Spleen (tissue), 11 donors: Measurements from ENCODE around the gene TSNAX. TPM values are rescaled to one million over a fixed set of nuclear protein-coding genes. Genes with fewer than 3 reads are reported as not detected.
"Not testable (repeated sequence)": the region's sequence is repeated elsewhere in the genome, so short reads cannot be mapped to it uniquely, and the experiment has no call there.

ENCODE experiments used
- DNase-seq: peaks from one replicate; pipeline ENCODE4 v3.0.0-alpha.2; 2020
- H3K27ac ChIP-seq, 8 donors: fragments of 200-600 bp; sonication (generic) in 7 of 8; 1 replicate in 4 of 8; 2 replicates in 4 of 8; pipeline versions ENCODE4 v1.5.0 to v1.8.0; 2016 to 2021; ENCODE audit warnings: inconsistent platforms in 4 of 8, mild to moderate bottlenecking in 4 of 8, moderate library complexity in 1 of 8
- H3K27me3 ChIP-seq, 7 donors: fragments of 200-600 bp; sonication (generic) in 6 of 7; replicated peaks in 1 of 7; 1 replicate in 4 of 7; 2 replicates in 3 of 7; pipeline versions ENCODE4 v1.5.0 to v1.8.0; 2016 to 2021; ENCODE audit warnings: inconsistent platforms in 3 of 7, mild to moderate bottlenecking in 1 of 7
- H3K36me3 ChIP-seq, 6 donors: fragments of 200-600 bp; sonication (generic) in 5 of 6; 1 replicate in 4 of 6; 2 replicates in 2 of 6; pipeline versions ENCODE4 v1.5.0 to v1.8.0; 2016 to 2021; ENCODE audit warnings: inconsistent platforms in 2 of 6
- H3K4me1 ChIP-seq, 6 donors: fragments of 200-600 bp; sonication (generic) in 5 of 6; 1 replicate in 3 of 6; 2 replicates in 3 of 6; pipeline versions ENCODE4 v1.5.0 to v1.8.0; 2016 to 2021; ENCODE audit warnings: inconsistent platforms in 3 of 6
- H3K4me3 ChIP-seq, 8 donors: fragments of 200-600 bp; sonication (generic) in 7 of 8; 1 replicate in 4 of 8; 2 replicates in 4 of 8; pipeline versions ENCODE4 v1.5.0 to v1.8.0; 2016 to 2021; ENCODE audit warnings: inconsistent platforms in 4 of 8, mild to moderate bottlenecking in 4 of 8, moderate library complexity in 2 of 8
- H3K9me3 ChIP-seq, 8 donors: fragments of 200-600 bp; sonication (generic) in 7 of 8; 1 replicate in 4 of 8; 2 replicates in 4 of 8; pipeline versions ENCODE4 v1.5.0 to v1.8.0; 2016 to 2021; ENCODE audit warnings: inconsistent platforms in 4 of 8
- CTCF ChIP-seq, 11 experiments: fragments of 200-600 bp in 7 of 11; fragments of 450-650 bp in 4 of 11; sonication (generic) in 4 of 11; IDR thresholded peaks in 8 of 11; conservative IDR thresholded peaks in 3 of 11; 1 replicate in 7 of 11; 2 replicates in 4 of 11; pipeline versions ENCODE4 v1.4.0 to v1.8.0; 2016 to 2021; ENCODE audit warnings: antibody characterized with exemption in 11 of 11, inconsistent platforms in 4 of 11, mild to moderate bottlenecking in 1 of 11
- POLR2A ChIP-seq, 3 donors: fragments of 450-650 bp; IDR thresholded peaks; one replicate each; pipeline ENCODE4 v1.5.1; 2017; ENCODE audit warnings: antibody characterized with exemption in 3 of 3, mild to moderate bottlenecking in 1 of 3
- POLR2AphosphoS5 ChIP-seq, 3 donors: sonication (generic); formaldehyde crosslinking; IDR thresholded peaks; one replicate each; pipeline ENCODE4 v1.5.1; 2017; ENCODE audit warnings: antibody characterized with exemption in 3 of 3
- WGBS, 5 donors: extraction: QIAGEN DNeasy Blood & Tissue Kit in 3 of 5; methylation state at CpG; one replicate each; pipeline versions ENCODE4 v1.1.5 to v1.1.7; 2013 to 2018; 5-methylcytosine and 5-hydroxymethylcytosine counted together
- intact Hi-C: fragments of 100-400 bp; cut with DNase I; formaldehyde crosslinking; loops from one replicate; pipeline ENCODE4 v1.15.0; 2023; ENCODE audit warnings: low total_unique reads
- polyA plus RNA-seq, 3 donors: library from polyadenylated mRNA; stranded (reverse); fragments of 200-250 nt; gene quantifications; one replicate each; pipeline ENCODE4 v1.2.1, GENCODE V29; 2013
- total RNA-seq, 7 donors: library from RNA; depleted of rRNA in 3 of 7; stranded (reverse); fragments of >200 nt in 3 of 7; fragmentation: NEBNext Ultra II Directional in 4 of 7; extraction: Animal tissue kit (Norgen Biotek cat#: 25700) in 4 of 7; gene quantifications; one replicate each; pipeline versions ENCODE4 v1.1.0 to v1.2.1, GENCODE V29; 2016 to 2021
- donor health status: healthy with polysubstance abuse.
- donor health status: DM: no; HTN: no; CAD: no; lungs with moderate emphysema.
- donor health status: DM: no; HTN: no; CAD: no.
- donor health status: Bipolar disorder and iron deficiency.
- donor health status: healthy.
- donor health status: DM: no; HTN: no; CAD: no.
- donor health status: DM: yes; HTN: yes; CAD: no.

The TSNAX gene
- total and polyA plus RNA-seq, 10 donors, result 14.0 to 61.8 (median 48.0) TPM

GRCh38 chr1:231591466-231591865 is 63.0 kb downstream of the TSNAX start:
- DNase-seq, result no peak
- WGBS, 5 donors, result 81 to 86% (median 82%) methylated on average over 11 of the region's 11 CpGs
- Histone ChIP-seq H3K9me3 (no peaks in the 10 kb centered on the region), H3K27me3 (no peaks in the 10 kb centered on the region), H3K4me1 (peaks cover 0 to 24% (median 13%) of the 10 kb centered on the region in 6 donors), H3K36me3 (no peaks in the 10 kb centered on the region), H3K27ac (no peak overlapping the region), H3K4me3 (no peak overlapping the region)
- intact Hi-C loops, result loop anchor here (5.0 kb wide), 1 partner anchor 229 kb away; no protein-coding TSS in a partner anchor
- TF ChIP-seq POLR2A (IDR thresholded peaks at IDR 0.05), result no peak
- peak in 1 of 11 experiments; percentile 11 for TF ChIP-seq CTCF (IDR thresholded peaks at IDR 0.05 in 8 of 11, conservative IDR thresholded peaks at IDR 0.05 in 3 of 11)

GRCh38 chr1:231592809-231593208 is 64.3 kb downstream of the TSNAX start:
- TF ChIP-seq POLR2A (IDR thresholded peaks at IDR 0.05) (no peak), CTCF (IDR thresholded peaks at IDR 0.05 in 8 of 11, conservative IDR thresholded peaks at IDR 0.05 in 3 of 11) (no peak), POLR2AphosphoS5 (IDR thresholded peaks at IDR 0.05) (no peak)
- H3K4me1 ChIP-seq, result peaks cover 0 to 24% (median 15%) of the 10 kb centered on the region in 6 donors
- no peaks in the 10 kb centered on the region for H3K36me3 ChIP-seq
- no peak overlapping the region for H3K4me3 ChIP-seq
- intact Hi-C loops, result loop anchor here (5.0 kb wide), 1 partner anchor 231 kb away; no protein-coding TSS in a partner anchor
- no peak overlapping the region for H3K27ac ChIP-seq
- no peaks in the 10 kb centered on the region for H3K27me3 ChIP-seq
- 65 to 97% (median 84%) methylated on average over 1 of the region's 1 CpG for WGBS, 5 donors
- DNase-seq, result no peak
- no peaks in the 10 kb centered on the region for H3K9me3 ChIP-seq

GRCh38 chr1:231593264-231593663 is 64.8 kb downstream of the TSNAX start:
- H3K27me3 ChIP-seq, H3K4me3 ChIP-seq, H3K27ac ChIP-seq, H3K36me3 ChIP-seq, DNase-seq, H3K9me3 ChIP-seq: not testable (repeated sequence)
- 83 to 92% (median 86%) methylated on average over 1 of the region's 1 CpG for WGBS, 5 donors
- intact Hi-C loops, result loop anchor here (5.0 kb wide), 1 partner anchor 231 kb away; no protein-coding TSS in a partner anchor
- peaks cover 0 to 24% (median 15%) of the 10 kb centered on the region in 6 donors for H3K4me1 ChIP-seq

GRCh38 chr1:231594123-231594522 is 65.7 kb downstream of the TSNAX start:
- DNase-seq, result no peak
- Histone ChIP-seq H3K36me3 (no peaks in the 10 kb centered on the region), H3K27me3 (no peaks in the 10 kb centered on the region), H3K4me1 (peaks cover 0 to 24% (median 15%) of the 10 kb centered on the region in 6 donors), H3K27ac (no peak overlapping the region), H3K4me3 (no peak overlapping the region), H3K9me3 (no peaks in the 10 kb centered on the region)
- 23 to 59% (median 56%) methylated on average over 2 of the region's 2 CpGs for WGBS, 5 donors
- TF ChIP-seq CTCF (IDR thresholded peaks at IDR 0.05 in 8 of 11, conservative IDR thresholded peaks at IDR 0.05 in 3 of 11), result no peak
- no peak for TF ChIP-seq POLR2A (IDR thresholded peaks at IDR 0.05)
- TF ChIP-seq POLR2AphosphoS5 (IDR thresholded peaks at IDR 0.05), result no peak
- intact Hi-C loops, result loop anchor here (5.0 kb wide), 1 partner anchor 232 kb away; no protein-coding TSS in a partner anchor
